Stimulated activated CD4-positive, alpha-beta T cell treated with anti-CD3 and anti-CD28 coated beads, TNF-alpha, amount 100 ng/mL, for 24 hours (primary cell): Measurements from ENCODE around the gene S1PR1.
"Not testable (repeated sequence)": the region's sequence is repeated elsewhere in the genome, so short reads cannot be mapped to it uniquely, and the experiment has no call there.

Source experiments
- DNase-seq, 3 experiments: peaks; one replicate each; pipeline ENCODE4 v3.0.0-alpha.2; 2020; ENCODE audit warnings: low read depth in 3 of 3

Gene S1PR1

GRCh38 chr1:101236516-101237228, at the start of gene S1PR1:
Gene S1PR1 (plus strand): TSS chr1:101237019. CDS start chr1:101238985, 1,966 bp downstream.
- DNase-seq: peak in 2 of 3 experiments; percentile 56 to 80

- no peak for DNase-seq
Observed at GRCh38 chr1:101187297-101187696, 49.5 kb upstream of the S1PR1 start.

GRCh38 chr1:101188331-101188730, 48.5 kb upstream of the S1PR1 start:
- DNase-seq: no peak

- DNase-seq: not testable (repeated sequence)
Observed at GRCh38 chr1:101188968-101189367, 47.9 kb upstream of the S1PR1 start.

GRCh38 chr1:101190441-101190840, 46.4 kb upstream of the S1PR1 start:
- no peak for DNase-seq

GRCh38 chr1:101191049-101191448, 45.8 kb upstream of the S1PR1 start:
- no peak for DNase-seq

- no peak for DNase-seq
Observed at GRCh38 chr1:101193733-101194169, 43.1 kb upstream of the S1PR1 start.

GRCh38 chr1:101194746-101195145, 42.1 kb upstream of the S1PR1 start:
- DNase-seq: no peak

GRCh38 chr1:101196668-101197067, 40.2 kb upstream of the S1PR1 start:
- DNase-seq: no peak

- peak in 1 of 3 experiments; percentile 43 for DNase-seq
Observed at GRCh38 chr1:101198842-101199636, 37.8 kb upstream of the S1PR1 start.

GRCh38 chr1:101199637-101199982, 37.2 kb upstream of the S1PR1 start:
- DNase-seq: no peak

- DNase-seq: no peak
Observed at GRCh38 chr1:101200513-101200912, 36.3 kb upstream of the S1PR1 start.

- DNase-seq: no peak
Observed at GRCh38 chr1:101203820-101204540, 32.8 kb upstream of the S1PR1 start.

GRCh38 chr1:101205457-101205856, 31.4 kb upstream of the S1PR1 start:
- DNase-seq: no peak

- DNase-seq: not testable (repeated sequence)
Observed at GRCh38 chr1:101206139-101206538, 30.7 kb upstream of the S1PR1 start.

GRCh38 chr1:101207271-101207670, 29.5 kb upstream of the S1PR1 start:
- DNase-seq: not testable (repeated sequence)

GRCh38 chr1:101207891-101208290, 28.9 kb upstream of the S1PR1 start:
- no peak for DNase-seq

- DNase-seq: no peak
Observed at GRCh38 chr1:101215363-101216011, 21.3 kb upstream of the S1PR1 start.

- DNase-seq: no peak
Observed at GRCh38 chr1:101216623-101217022, 20.2 kb upstream of the S1PR1 start.

- DNase-seq: no peak
Observed at GRCh38 chr1:101217148-101217547, 19.7 kb upstream of the S1PR1 start.

GRCh38 chr1:101218968-101219367, 17.9 kb upstream of the S1PR1 start:
- DNase-seq: not testable (repeated sequence)
